Cardiac fibroblast (primary cell): Measurements from ENCODE around the gene INPP5A.
"Not testable (repeated sequence)": the region's sequence is repeated elsewhere in the genome, so short reads cannot be mapped to it uniquely, and the experiment has no call there.

ENCODE experiments used
- DNase-seq, 2 donors: peaks; one replicate each; pipeline versions ENCODE4 v3.0.0 to v3.0.0-alpha.2; 2010; ENCODE audit warnings: low read depth in 2 of 2
- H3K4me3 ChIP-seq, 2 donors: replicated peaks in 1 of 2; 1 replicate in 1 of 2; 2 replicates in 1 of 2; pipeline ENCODE4 v1.5.1; 2011; ENCODE audit warnings: low read depth in 2 of 2, low read length in 2 of 2, mild to moderate bottlenecking in 2 of 2, moderate library complexity in 1 of 2
- TF ChIP-seq, protein P1 (sequence below): IDR thresholded peaks from one replicate; pipeline ENCODE4 v1.5.1; 2011; ENCODE audit warnings: low read depth, mild to moderate bottlenecking, low read length, inconsistent platforms

Gene INPP5A

DNA sequence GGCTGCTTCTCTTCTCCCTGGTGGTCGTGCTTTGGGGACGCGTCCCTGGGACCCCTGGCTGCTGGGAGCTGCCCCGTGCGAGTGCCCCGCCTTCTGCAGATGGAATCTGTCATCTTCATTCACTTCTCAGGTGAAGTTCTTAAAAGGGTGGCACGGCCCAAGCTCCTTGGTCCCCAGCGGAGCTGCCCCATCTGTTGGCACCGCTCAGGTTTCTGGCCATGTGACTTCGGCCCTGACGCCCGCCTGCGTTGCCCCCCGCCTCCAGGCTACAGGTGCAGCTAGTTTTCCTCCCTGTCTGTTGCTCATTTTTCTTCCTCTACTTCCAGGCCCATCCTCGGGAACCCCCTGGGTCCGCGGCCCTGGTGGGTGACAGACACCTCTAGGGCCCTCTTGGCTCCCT is 255.2 kb downstream of the INPP5A start:
- no peak for DNase-seq
- TF ChIP-seq, protein P1, sequence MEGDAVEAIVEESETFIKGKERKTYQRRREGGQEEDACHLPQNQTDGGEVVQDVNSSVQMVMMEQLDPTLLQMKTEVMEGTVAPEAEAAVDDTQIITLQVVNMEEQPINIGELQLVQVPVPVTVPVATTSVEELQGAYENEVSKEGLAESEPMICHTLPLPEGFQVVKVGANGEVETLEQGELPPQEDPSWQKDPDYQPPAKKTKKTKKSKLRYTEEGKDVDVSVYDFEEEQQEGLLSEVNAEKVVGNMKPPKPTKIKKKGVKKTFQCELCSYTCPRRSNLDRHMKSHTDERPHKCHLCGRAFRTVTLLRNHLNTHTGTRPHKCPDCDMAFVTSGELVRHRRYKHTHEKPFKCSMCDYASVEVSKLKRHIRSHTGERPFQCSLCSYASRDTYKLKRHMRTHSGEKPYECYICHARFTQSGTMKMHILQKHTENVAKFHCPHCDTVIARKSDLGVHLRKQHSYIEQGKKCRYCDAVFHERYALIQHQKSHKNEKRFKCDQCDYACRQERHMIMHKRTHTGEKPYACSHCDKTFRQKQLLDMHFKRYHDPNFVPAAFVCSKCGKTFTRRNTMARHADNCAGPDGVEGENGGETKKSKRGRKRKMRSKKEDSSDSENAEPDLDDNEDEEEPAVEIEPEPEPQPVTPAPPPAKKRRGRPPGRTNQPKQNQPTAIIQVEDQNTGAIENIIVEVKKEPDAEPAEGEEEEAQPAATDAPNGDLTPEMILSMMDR: no peak
- H3K4me3 ChIP-seq: no peak overlapping the region

DNA sequence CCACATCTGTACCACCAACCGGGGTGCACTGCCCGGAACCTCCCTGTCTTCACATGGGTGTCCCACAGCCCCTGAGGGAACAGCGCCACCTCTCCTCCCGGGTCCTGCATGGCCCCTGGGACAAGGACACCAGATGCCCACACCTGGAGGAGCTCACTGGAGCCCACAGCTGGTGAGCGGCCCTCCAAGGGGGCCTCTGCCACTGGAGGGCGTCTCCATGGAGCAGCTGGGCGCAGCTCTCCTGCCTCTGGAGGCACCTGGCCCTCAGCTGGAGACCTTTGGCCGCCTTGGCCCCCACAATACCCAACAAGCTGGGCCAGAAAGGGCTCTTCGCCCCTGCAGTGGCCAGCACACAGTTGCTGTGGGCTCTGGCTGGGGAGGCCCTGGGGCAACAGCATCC is 255.6 kb downstream of the INPP5A start:
- no peak overlapping the region for H3K4me3 ChIP-seq
- TF ChIP-seq, protein P1: no peak
- DNase-seq: no peak

DNA sequence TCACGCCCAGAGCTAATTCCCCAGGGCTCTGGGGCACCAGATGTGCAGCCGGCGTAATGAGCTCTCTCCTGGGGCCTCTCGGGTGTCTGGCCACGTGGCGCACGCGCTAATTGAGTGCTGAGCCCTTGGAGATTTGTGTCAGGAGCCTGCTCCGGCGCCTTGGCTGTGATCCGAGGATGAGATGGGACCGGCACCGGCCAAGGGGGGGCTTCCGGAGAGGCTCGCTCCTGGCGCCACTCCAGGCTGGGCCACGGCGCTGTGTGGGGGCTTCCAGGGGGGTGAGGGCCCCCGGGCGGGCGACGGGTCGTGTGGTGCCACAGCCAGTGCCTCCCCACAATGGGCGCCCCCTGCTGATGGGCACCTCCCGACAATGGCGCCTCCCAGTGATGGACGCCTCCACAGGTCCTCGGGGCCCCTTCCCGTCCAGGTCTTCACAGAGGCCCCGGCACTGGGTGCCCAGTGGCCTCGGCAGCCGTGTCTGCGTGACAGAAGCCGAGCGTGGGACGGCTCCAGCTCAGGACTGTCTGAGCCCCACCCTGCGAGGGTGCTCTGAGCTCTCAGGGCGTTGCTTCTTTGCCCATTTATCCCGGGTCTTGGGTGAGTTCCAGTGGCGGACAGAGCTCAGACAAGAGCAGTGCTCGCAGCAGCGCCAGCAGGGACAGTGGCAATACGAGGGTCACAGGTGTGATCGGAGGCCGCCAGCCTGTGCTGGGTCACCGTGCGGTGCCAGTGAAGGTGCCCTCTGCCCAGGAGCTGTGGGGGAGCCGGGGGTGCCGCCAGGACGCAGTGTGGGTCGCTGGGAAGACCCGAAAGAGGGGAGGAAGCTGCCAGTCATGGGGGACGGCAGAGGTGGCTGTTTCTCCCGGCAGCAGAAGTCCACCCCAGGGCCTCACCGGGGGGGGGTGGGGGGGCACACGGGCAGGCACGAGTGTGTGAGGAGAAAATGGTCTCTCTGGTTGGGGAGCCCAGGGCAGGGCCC is 256.6 kb downstream of the INPP5A start:
- DNase-seq: no peak
- TF ChIP-seq, protein P1: no peak
- H3K4me3 ChIP-seq: no peak overlapping the region

DNA sequence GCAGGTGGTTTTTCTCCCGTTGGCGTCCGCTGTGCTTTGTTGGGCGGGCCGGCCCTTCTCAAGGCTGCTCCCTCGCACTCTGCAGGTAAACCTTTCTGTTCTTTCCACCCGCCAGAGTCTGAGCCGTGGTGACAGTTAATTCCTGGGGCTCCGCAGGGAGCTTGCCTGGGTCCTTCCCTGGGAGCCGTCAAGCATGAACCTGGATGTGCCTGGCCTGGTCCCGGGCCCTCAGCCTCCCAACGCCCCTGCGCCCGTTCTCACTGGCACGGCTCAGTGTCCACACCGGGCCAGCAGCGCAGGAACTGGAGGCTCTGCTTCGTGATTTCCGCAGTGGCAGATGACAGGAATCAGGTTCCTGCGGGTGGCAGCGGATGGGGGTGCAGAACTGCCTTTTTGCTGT is 259.3 kb downstream of the INPP5A start:
- no peak for DNase-seq
- TF ChIP-seq, protein P1: no peak
- no peak overlapping the region for H3K4me3 ChIP-seq

DNA sequence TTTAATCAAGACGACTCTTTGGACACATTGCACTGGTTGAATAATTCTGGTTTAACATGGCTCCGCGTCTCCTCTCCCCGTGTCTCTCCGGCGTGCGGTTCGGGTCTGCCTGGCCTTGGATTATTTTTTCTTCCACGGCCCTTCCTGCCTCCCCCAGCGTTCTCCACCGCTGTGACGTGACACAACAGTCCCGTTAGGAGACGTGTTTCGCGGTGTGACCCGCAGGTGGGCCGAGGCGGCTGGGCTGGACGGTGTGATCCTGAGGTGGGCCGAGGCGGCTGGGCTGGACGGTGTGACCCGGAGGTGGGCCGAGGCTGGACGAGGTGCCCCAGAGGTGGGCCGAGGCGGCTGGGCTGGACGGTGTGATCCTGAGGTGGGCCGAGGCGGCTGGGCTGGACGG is 260.4 kb downstream of the INPP5A start:
- DNase-seq, H3K4me3 ChIP-seq: not testable (repeated sequence)

DNA sequence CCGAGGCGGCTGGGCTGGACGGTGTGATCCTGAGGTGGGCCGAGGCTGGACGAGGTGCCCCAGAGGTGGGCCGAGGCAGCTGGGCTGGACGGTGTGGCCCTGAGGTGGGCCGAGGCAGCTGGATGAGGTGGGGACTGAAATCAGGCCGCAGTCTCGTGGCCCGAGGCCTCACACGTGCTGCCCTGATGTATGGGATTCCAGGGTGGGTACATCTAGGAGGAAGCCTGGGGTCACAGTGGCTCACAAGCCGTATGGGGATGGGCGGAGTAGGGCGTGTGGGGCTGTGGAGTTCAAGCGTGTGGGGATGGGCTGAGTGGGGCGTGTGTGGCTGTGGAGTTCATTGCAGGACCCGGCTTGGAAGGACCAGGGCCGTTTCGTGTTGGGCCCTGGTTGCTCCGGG is 260.8 kb downstream of the INPP5A start:
- DNase-seq: no peak
- H3K4me3 ChIP-seq: no peak overlapping the region
- TF ChIP-seq, protein P1: no peak

DNA sequence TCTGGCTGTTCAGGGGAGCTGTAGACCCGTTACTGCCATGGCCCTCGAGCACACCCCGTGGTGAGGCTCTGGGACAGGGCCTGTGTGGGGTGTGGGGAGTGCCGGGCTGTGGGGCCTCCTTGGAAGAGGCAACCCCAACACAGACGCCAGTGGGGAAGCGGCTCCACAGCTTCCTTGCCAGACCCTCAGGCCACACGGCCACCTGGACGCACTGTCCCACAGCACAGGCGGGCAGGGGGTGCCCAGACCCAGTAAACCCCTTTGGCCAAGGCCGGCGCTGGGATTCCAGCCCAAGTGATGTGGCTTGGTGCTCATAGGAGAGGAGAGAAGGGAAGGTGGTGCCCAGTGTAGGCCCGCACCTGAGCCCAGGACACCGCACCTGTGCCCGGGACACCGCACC is 261.3 kb downstream of the INPP5A start:
- no peak overlapping the region for H3K4me3 ChIP-seq
- DNase-seq: no peak
- TF ChIP-seq, protein P1: no peak
